ENCODE results near the gene FUS.

FUS gene

DNA sequence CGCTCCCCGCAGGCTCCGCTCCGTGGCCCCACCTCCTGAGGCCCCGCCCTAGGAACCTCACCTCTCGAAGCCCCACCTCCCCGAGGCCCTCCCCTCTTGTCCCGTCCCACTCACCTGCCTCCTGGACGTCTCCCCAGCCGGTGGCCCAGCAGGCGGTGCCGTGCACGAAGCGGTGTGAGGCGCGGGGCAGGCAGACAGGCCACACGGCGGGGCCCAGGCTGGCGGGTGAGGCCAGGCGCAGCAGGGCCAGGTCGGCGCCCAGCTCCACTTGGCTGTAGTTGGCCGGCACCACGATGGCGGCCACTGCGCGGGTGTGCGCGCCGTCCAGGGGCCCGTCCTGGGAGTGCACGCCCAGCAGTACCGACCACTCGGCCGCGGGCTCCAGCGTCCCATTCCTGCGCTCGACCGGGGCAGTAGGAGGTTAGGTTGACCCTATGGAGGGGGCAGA, 31.6 kb upstream of the FUS start:
- Histone ChIP-seq H2BK12ac (ENCODE audit: low read length) (peak overlapping the region; percentile 95), H3K9me3 (replicated peaks in 1 of 2; ENCODE audit: control insufficient read depth in 2 of 2, insufficient read depth in 1 of 2, low read depth in 1 of 2, low read length in 2 of 2) (no peaks in the 10 kb centered on the region), H3K4me1 (ENCODE audit: control insufficient read depth in 2 of 2, insufficient read depth in 1 of 2, low read depth in 1 of 2, low read length in 2 of 2) (peaks cover 0 to 3% of the 10 kb centered on the region in 2 donors), H3K9ac (ENCODE audit: low read depth, low read length, poor library complexity) (peak overlapping the region; percentile 12), H2AK5ac (ENCODE audit: low read depth, low read length) (no peak overlapping the region), H2AFZ (ENCODE audit: low read length) (peak overlapping the region; percentile 53), H4K8ac (ENCODE audit: low read depth, low read length) (peak overlapping the region; percentile 89), H3K79me1 (ENCODE audit: low read depth, low read length) (peaks cover 2% of the 10 kb centered on the region), H2BK120ac (ENCODE audit: low read depth, low read length) (peak overlapping the region; percentile 41), H2BK15ac (ENCODE audit: low read length) (peak overlapping the region; percentile 81), H3K27ac (replicated peaks; ENCODE audit: low read length) (no peak overlapping the region), H3K18ac (ENCODE audit: low read length) (peak overlapping the region; percentile 86), H3K4ac (ENCODE audit: low read length) (no peak overlapping the region), H4K91ac (ENCODE audit: low read depth, low read length, poor library complexity) (no peak overlapping the region), H3K4me2 (ENCODE audit: insufficient read depth, low read length, poor library complexity, severe bottlenecking) (peak overlapping the region; percentile 52), H3K23ac (ENCODE audit: low read depth, low read length, poor library complexity) (peak overlapping the region; percentile 89), H3K4me3 (ENCODE audit: low read length in 2 of 2) (peak overlapping the region in 1 of 2 donors; percentile 68), H3K36me3 (replicated peaks in 1 of 2; ENCODE audit: control insufficient read depth in 2 of 2, insufficient read depth in 2 of 2, low read length in 2 of 2) (no peaks in the 10 kb centered on the region), H3K14ac (ENCODE audit: low read length) (no peak overlapping the region), H2BK5ac (ENCODE audit: low read length) (no peak overlapping the region), H3K27me3 (ENCODE audit: control insufficient read depth in 3 of 3, insufficient read depth in 3 of 3, low read depth in 1 of 3, low read length in 3 of 3) (peaks cover 0 to 48% (median 29%) of the 10 kb centered on the region in 3 experiments)
- DNase-seq (ENCODE audit: low spot score): no peak
- WGBS, 2 donors (ENCODE audit: extremely low coverage in 2 of 2, insufficient read length in 2 of 2, insufficient replicate concordance in 1 of 2): no CpG with 5 or more reads among the region's 40 CpGs

DNA sequence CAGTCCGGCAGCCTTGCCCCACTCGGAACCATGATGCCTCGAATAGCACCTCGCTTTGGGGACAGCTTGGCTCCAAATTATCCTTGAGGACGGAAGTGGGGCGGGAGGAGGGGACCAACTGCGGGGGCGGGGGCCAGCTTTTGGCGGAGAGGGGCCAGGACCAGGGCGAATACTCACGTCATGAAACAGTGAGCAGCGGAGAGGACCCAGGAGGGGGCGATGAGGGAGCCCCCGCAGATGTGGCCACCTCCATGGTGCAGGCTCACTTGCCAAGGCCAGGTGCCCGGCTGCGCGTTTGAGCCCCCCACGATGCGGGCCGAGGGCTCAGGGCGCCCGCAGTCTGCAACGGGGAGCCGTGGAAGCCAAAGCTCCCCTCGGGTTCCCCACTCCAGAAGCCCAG, 31.0 kb upstream of the FUS start:
- H2AFZ ChIP-seq (ENCODE audit: low read length): peak overlapping the region; percentile 22
- no peak overlapping the region for H3K4me3 ChIP-seq (ENCODE audit: low read length in 2 of 2)
- no peak overlapping the region for H2AK5ac ChIP-seq (ENCODE audit: low read depth, low read length)
- H3K27ac ChIP-seq (replicated peaks; ENCODE audit: low read length): no peak overlapping the region
- H3K18ac ChIP-seq (ENCODE audit: low read length): no peak overlapping the region
- no peak overlapping the region for H3K4ac ChIP-seq (ENCODE audit: low read length)
- no CpG with 5 or more reads among the region's 25 CpGs for WGBS, 2 donors (ENCODE audit: extremely low coverage in 2 of 2, insufficient read length in 2 of 2, insufficient replicate concordance in 1 of 2)
- peak overlapping the region; percentile 41 for H2BK120ac ChIP-seq (ENCODE audit: low read depth, low read length)
- H3K36me3 ChIP-seq (replicated peaks in 1 of 2; ENCODE audit: control insufficient read depth in 2 of 2, insufficient read depth in 2 of 2, low read length in 2 of 2): no peaks in the 10 kb centered on the region
- H2BK12ac ChIP-seq (ENCODE audit: low read length): no peak overlapping the region
- peaks cover 2% of the 10 kb centered on the region for H3K79me1 ChIP-seq (ENCODE audit: low read depth, low read length)
- peaks cover 0 to 48% (median 28%) of the 10 kb centered on the region in 3 experiments for H3K27me3 ChIP-seq (ENCODE audit: control insufficient read depth in 3 of 3, insufficient read depth in 3 of 3, low read depth in 1 of 3, low read length in 3 of 3)
- no peak overlapping the region for H4K8ac ChIP-seq (ENCODE audit: low read depth, low read length)
- peak overlapping the region; percentile 35 for H3K23ac ChIP-seq (ENCODE audit: low read depth, low read length, poor library complexity)
- H4K91ac ChIP-seq (ENCODE audit: low read depth, low read length, poor library complexity): no peak overlapping the region
- H3K4me1 ChIP-seq (ENCODE audit: control insufficient read depth in 2 of 2, insufficient read depth in 1 of 2, low read depth in 1 of 2, low read length in 2 of 2): peaks cover 0 to 3% of the 10 kb centered on the region in 2 donors
- no peak overlapping the region for H3K14ac ChIP-seq (ENCODE audit: low read length)
- H3K4me2 ChIP-seq (ENCODE audit: insufficient read depth, low read length, poor library complexity, severe bottlenecking): no peak overlapping the region
- H3K9me3 ChIP-seq (replicated peaks in 1 of 2; ENCODE audit: control insufficient read depth in 2 of 2, insufficient read depth in 1 of 2, low read depth in 1 of 2, low read length in 2 of 2): no peaks in the 10 kb centered on the region
- no peak for DNase-seq (ENCODE audit: low spot score)
- H2BK5ac ChIP-seq (ENCODE audit: low read length): no peak overlapping the region
- H2BK15ac ChIP-seq (ENCODE audit: low read length): peak overlapping the region; percentile 81
- no peak overlapping the region for H3K9ac ChIP-seq (ENCODE audit: low read depth, low read length, poor library complexity)

DNA sequence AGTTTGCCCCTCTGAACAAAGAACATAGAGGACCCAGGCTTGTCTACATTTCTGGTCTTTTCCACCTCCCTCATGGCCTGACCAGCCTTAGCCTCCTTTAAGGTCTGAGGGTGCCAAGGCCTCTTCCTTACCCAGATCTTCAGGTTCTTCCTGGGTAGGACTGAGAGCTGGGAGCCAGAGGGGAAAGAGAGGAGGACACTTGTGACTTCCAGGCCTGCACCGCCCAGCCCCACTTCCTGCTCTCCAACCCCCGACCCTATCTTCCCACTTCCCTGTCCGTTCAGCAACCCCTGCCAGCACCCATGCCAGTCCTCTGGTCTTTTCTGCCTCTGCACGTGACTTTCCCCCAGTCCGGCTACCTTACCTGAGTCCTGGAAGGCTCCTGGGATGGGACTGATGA, 30.6 kb upstream of the FUS start:
- Histone ChIP-seq H3K27ac (replicated peaks; ENCODE audit: low read length) (no peak overlapping the region), H3K4ac (ENCODE audit: low read length) (no peak overlapping the region), H3K9me3 (replicated peaks in 1 of 2; ENCODE audit: control insufficient read depth in 2 of 2, insufficient read depth in 1 of 2, low read depth in 1 of 2, low read length in 2 of 2) (no peaks in the 10 kb centered on the region), H2AFZ (ENCODE audit: low read length) (peak overlapping the region; percentile 22), H3K4me2 (ENCODE audit: insufficient read depth, low read length, poor library complexity, severe bottlenecking) (no peak overlapping the region), H3K18ac (ENCODE audit: low read length) (no peak overlapping the region), H4K91ac (ENCODE audit: low read depth, low read length, poor library complexity) (no peak overlapping the region), H3K79me1 (ENCODE audit: low read depth, low read length) (peaks cover 2% of the 10 kb centered on the region), H3K23ac (ENCODE audit: low read depth, low read length, poor library complexity) (no peak overlapping the region), H3K36me3 (replicated peaks in 1 of 2; ENCODE audit: control insufficient read depth in 2 of 2, insufficient read depth in 2 of 2, low read length in 2 of 2) (no peaks in the 10 kb centered on the region), H2AK5ac (ENCODE audit: low read depth, low read length) (peak overlapping the region; percentile 4), H2BK12ac (ENCODE audit: low read length) (no peak overlapping the region), H3K4me3 (ENCODE audit: low read length in 2 of 2) (no peak overlapping the region), H3K4me1 (ENCODE audit: control insufficient read depth in 2 of 2, insufficient read depth in 1 of 2, low read depth in 1 of 2, low read length in 2 of 2) (peaks cover 0 to 3% of the 10 kb centered on the region in 2 donors), H3K14ac (ENCODE audit: low read length) (no peak overlapping the region), H2BK120ac (ENCODE audit: low read depth, low read length) (no peak overlapping the region), H3K27me3 (ENCODE audit: control insufficient read depth in 3 of 3, insufficient read depth in 3 of 3, low read depth in 1 of 3, low read length in 3 of 3) (peaks cover 0 to 48% (median 28%) of the 10 kb centered on the region in 3 experiments), H3K9ac (ENCODE audit: low read depth, low read length, poor library complexity) (no peak overlapping the region), H2BK15ac (ENCODE audit: low read length) (no peak overlapping the region), H2BK5ac (ENCODE audit: low read length) (no peak overlapping the region), H4K8ac (ENCODE audit: low read depth, low read length) (no peak overlapping the region)
- DNase-seq (ENCODE audit: low spot score): no peak
- no CpG with 5 or more reads among the region's 5 CpGs for WGBS, 2 donors (ENCODE audit: extremely low coverage in 2 of 2, insufficient read length in 2 of 2, insufficient replicate concordance in 1 of 2)

DNA sequence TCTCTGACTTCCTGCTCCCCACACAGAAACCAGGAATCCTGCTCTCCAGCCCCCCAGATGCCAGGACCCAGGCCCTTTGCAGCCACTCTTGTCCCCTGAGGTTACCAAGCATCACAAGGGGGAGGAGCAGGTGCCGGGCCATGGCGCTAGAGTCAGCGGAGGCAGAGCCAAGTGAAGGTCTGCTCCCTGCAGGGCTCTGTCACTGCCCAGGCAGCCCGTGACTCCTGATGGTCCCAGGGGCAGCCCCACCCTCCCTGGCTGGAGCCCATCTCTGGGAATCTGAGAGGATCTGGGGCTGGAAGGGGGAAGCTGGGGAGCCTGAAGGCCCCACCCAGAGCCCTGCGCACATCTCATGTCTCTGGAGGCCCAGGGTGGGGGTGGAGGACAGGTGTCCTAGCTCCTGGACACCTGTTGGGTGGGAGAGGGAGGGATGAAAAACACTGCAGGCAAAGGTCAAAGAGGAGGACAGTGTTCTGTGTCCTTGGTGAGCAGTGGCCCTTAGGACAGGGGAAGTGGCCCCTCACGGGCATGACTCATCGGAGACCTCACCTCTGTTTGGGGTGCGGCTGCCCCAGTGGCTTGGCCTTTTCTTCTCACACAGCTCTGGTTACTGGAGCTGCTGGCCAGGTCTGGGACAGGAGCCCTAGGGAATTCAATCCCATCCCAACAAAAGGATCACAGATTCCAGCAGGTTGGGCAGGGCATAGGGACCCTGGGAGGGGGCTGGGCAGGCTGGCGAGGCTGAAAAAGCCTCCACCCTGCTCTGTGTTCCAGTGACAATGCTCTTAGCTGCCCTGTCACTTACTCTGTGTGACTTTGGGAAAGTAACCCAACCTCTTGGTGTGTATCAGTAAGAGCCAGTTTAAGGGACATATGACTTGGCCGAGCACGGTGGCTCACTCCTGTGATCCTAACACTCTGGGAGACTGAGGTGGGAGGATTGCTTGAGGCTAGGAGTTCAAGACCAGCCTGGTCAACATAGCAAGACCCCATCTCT, 29.7 kb upstream of the FUS start, which contains the start of gene PRSS36:
Gene PRSS36 (minus strand): TSS at position 173 of the 997 bp plus-strand sequence. CDS start 31 bp downstream, at position 142.
- Histone ChIP-seq H3K23ac (ENCODE audit: low read depth, low read length, poor library complexity) (peak within 1 kb of the TSS; percentile 35), H3K14ac (ENCODE audit: low read length) (peak within 1 kb of the TSS; percentile 28), H2BK5ac (ENCODE audit: low read length) (no peak within 1 kb of the TSS), H3K9me3 (replicated peaks in 1 of 2; ENCODE audit: control insufficient read depth in 2 of 2, insufficient read depth in 1 of 2, low read depth in 1 of 2, low read length in 2 of 2) (no peaks in the 10 kb centered on the region), H3K4me1 (ENCODE audit: control insufficient read depth in 2 of 2, insufficient read depth in 1 of 2, low read depth in 1 of 2, low read length in 2 of 2) (peaks cover 0 to 3% of the 10 kb centered on the region in 2 donors), H2AK5ac (ENCODE audit: low read depth, low read length) (peak within 1 kb of the TSS; percentile 73), H3K9ac (ENCODE audit: low read depth, low read length, poor library complexity) (no peak within 1 kb of the TSS), H3K27me3 (ENCODE audit: control insufficient read depth in 3 of 3, insufficient read depth in 3 of 3, low read depth in 1 of 3, low read length in 3 of 3) (peaks cover 0 to 48% (median 28%) of the 10 kb centered on the region in 3 experiments), H4K91ac (ENCODE audit: low read depth, low read length, poor library complexity) (no peak within 1 kb of the TSS), H2BK15ac (ENCODE audit: low read length) (peak within 1 kb of the TSS; percentile 81), H3K79me1 (ENCODE audit: low read depth, low read length) (peaks cover 2% of the 10 kb centered on the region), H3K4me3 (ENCODE audit: low read length in 2 of 2) (no peak within 1 kb of the TSS), H3K18ac (ENCODE audit: low read length) (peak within 1 kb of the TSS; percentile 35), H2AFZ (ENCODE audit: low read length) (peak within 1 kb of the TSS; percentile 22), H2BK12ac (ENCODE audit: low read length) (peak within 1 kb of the TSS; percentile 58), H3K4ac (ENCODE audit: low read length) (no peak within 1 kb of the TSS), H2BK120ac (ENCODE audit: low read depth, low read length) (peak within 1 kb of the TSS; percentile 41), H3K4me2 (ENCODE audit: insufficient read depth, low read length, poor library complexity, severe bottlenecking) (no peak within 1 kb of the TSS), H3K27ac (replicated peaks; ENCODE audit: low read length) (no peak within 1 kb of the TSS), H4K8ac (ENCODE audit: low read depth, low read length) (no peak within 1 kb of the TSS), H3K36me3 (replicated peaks in 1 of 2; ENCODE audit: control insufficient read depth in 2 of 2, insufficient read depth in 2 of 2, low read length in 2 of 2) (no peaks in the 10 kb centered on the region)
- WGBS, 2 donors (ENCODE audit: extremely low coverage in 2 of 2, insufficient read length in 2 of 2, insufficient replicate concordance in 1 of 2): no CpG with 5 or more reads among the region's 11 CpGs
- DNase-seq (ENCODE audit: low spot score): no peak

Data from neuronal stem cell (in vitro differentiated cells).